ENCODE data around the gene OOSP2.

GRCh38 chr11:60087239-60087638 is 47.0 kb downstream of the OOSP2 start:
- TF ChIP-seq CTCF (IDR thresholded peaks at IDR 0.05), result no peak
- TF ChIP-seq POLR2A (IDR thresholded peaks at IDR 0.05), result no peak
